ENCODE measurements around the gene NCK2. TPM values are rescaled to one million over a fixed set of nuclear protein-coding genes. Genes with fewer than 3 reads are reported as not detected.

NCK2 gene
- total and polyA plus RNA-seq, 2 of the 13 experiments (the other 11 are each of a cell fraction or from before 2014, with no cell fraction given) = 14.8 to 23.5 TPM

GRCh38 chr2:105937498-105938097 lies 192.9 kb downstream of the NCK2 start (continued):
- TF ChIP-seq MNT (IDR thresholded peaks at IDR 0.05) = no peak
- TF ChIP-seq JUNB (CRISPR knock-in tag; IDR thresholded peaks at IDR 0.05; ENCODE audit: borderline replicate concordance) = no peak
- no peak for TF ChIP-seq ZKSCAN8 (CRISPR knock-in tag; IDR thresholded peaks at IDR 0.05; ENCODE audit: borderline replicate concordance)
- TF ChIP-seq ARID2 (CRISPR knock-in tag; IDR thresholded peaks at IDR 0.05; ENCODE audit: borderline replicate concordance) = no peak
- TF ChIP-seq ZNF691 (CRISPR knock-in tag; IDR thresholded peaks at IDR 0.05; ENCODE audit: borderline replicate concordance, low read depth) = no peak
- TF ChIP-seq, protein P1, sequence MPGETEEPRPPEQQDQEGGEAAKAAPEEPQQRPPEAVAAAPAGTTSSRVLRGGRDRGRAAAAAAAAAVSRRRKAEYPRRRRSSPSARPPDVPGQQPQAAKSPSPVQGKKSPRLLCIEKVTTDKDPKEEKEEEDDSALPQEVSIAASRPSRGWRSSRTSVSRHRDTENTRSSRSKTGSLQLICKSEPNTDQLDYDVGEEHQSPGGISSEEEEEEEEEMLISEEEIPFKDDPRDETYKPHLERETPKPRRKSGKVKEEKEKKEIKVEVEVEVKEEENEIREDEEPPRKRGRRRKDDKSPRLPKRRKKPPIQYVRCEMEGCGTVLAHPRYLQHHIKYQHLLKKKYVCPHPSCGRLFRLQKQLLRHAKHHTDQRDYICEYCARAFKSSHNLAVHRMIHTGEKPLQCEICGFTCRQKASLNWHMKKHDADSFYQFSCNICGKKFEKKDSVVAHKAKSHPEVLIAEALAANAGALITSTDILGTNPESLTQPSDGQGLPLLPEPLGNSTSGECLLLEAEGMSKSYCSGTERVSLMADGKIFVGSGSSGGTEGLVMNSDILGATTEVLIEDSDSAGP (CRISPR knock-in tag; IDR thresholded peaks at IDR 0.05; ENCODE audit: borderline replicate concordance) = no peak
- no peak for TF ChIP-seq ZNF678 (CRISPR knock-in tag; IDR thresholded peaks at IDR 0.05)
- no peak for TF ChIP-seq NFE2L1 (CRISPR knock-in tag; IDR thresholded peaks at IDR 0.05; ENCODE audit: borderline replicate concordance)
- TF ChIP-seq ATAD3A (CRISPR knock-in tag; IDR thresholded peaks at IDR 0.05) = no peak
- TF ChIP-seq FOSL2 (CRISPR knock-in tag; IDR thresholded peaks at IDR 0.05) = 0 out of 2 replicates have a peak, but pooled peaks have one; percentile 5
- TF ChIP-seq HNF1B (CRISPR knock-in tag; IDR thresholded peaks at IDR 0.05) = no peak
- no peak for TF ChIP-seq FIP1L1 (IDR thresholded peaks at IDR 0.05; ENCODE audit: borderline replicate concordance, insufficient read depth, low read depth, low read length)
- no peak for TF ChIP-seq REXO4 (CRISPR knock-in tag; IDR thresholded peaks at IDR 0.05; ENCODE audit: borderline replicate concordance)
- TF ChIP-seq ESRRA (CRISPR knock-in tag; IDR thresholded peaks at IDR 0.05; ENCODE audit: low read depth) = peak; percentile 86
- no peak for TF ChIP-seq ZNF501 (CRISPR knock-in tag; IDR thresholded peaks at IDR 0.05)
- TF ChIP-seq SOX5 (CRISPR knock-in tag; IDR thresholded peaks at IDR 0.05; ENCODE audit: borderline replicate concordance) = 0 out of 2 replicates have a peak, but pooled peaks have one; percentile 16
- TF ChIP-seq ZNF230 (CRISPR knock-in tag; IDR thresholded peaks at IDR 0.05) = no peak
- no peak for TF ChIP-seq PAX8 (CRISPR knock-in tag; IDR thresholded peaks at IDR 0.05; ENCODE audit: borderline replicate concordance)
- TF ChIP-seq ZNF891 (CRISPR knock-in tag; IDR thresholded peaks at IDR 0.05) = no peak
- no peak for TF ChIP-seq ZNF20 (CRISPR knock-in tag; IDR thresholded peaks at IDR 0.05)
- TF ChIP-seq TAF1 (CRISPR knock-in tag; IDR thresholded peaks at IDR 0.05) = no peak
- no peak for TF ChIP-seq ISX (CRISPR knock-in tag; conservative IDR thresholded peaks at IDR 0.05)
- no peak for TF ChIP-seq ZNF737 (CRISPR knock-in tag; IDR thresholded peaks at IDR 0.05; ENCODE audit: borderline replicate concordance)
- TF ChIP-seq, protein P2, sequence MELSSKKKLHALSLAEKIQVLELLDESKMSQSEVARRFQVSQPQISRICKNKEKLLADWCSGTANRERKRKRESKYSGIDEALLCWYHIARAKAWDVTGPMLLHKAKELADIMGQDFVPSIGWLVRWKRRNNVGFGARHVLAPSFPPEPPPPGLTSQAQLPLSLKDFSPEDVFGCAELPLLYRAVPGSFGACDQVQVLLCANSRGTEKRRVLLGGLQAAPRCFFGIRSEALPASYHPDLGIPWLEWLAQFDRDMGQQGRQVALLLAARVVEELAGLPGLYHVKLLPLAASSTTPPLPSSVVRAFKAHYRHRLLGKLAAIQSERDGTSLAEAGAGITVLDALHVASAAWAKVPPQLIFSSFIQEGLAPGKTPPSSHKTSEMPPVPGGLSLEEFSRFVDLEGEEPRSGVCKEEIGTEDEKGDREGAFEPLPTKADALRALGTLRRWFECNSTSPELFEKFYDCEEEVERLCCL (CRISPR knock-in tag; IDR thresholded peaks at IDR 0.05; ENCODE audit: borderline replicate concordance) = no peak

Data from HepG2 (cell line).